DND-41 (cell line): ENCODE data around the gene GABBR2.

ENCODE experiments used
- CTCF ChIP-seq: IDR thresholded peaks from 2 replicates; pipeline ENCODE4 v1.5.1; 2012; ENCODE audit warnings: borderline replicate concordance, low read length, moderate library complexity, mild to moderate bottlenecking; ENCODE audit not compliant: poor library complexity, severe bottlenecking; ENCODE audit errors: extremely low read depth
- EZH2 ChIP-seq: IDR thresholded peaks from 3 replicates; pipeline ENCODE4 v1.6.1; 2012; ENCODE audit warnings: borderline replicate concordance, low read depth, mild to moderate bottlenecking, moderate library complexity, low read length, inconsistent platforms; ENCODE audit not compliant: severe bottlenecking

- TF ChIP-seq CTCF (no peak), EZH2 (no peak)
Measured at GRCh38 chr9:98530275-98530674, 178.5 kb downstream of the GABBR2 start.
